Measurements from ENCODE around the gene MTFMT.
"Not testable (repeated sequence)": the region's sequence is repeated elsewhere in the genome, so short reads cannot be mapped to it uniquely, and the experiment has no call there.

MTFMT gene

GRCh38 chr15:65020419-65020818 lies 9.0 kb downstream of the MTFMT start:
- Histone ChIP-seq H2AFZ (ENCODE audit: low read depth) (no peak overlapping the region), H3K4me1 (ENCODE audit: low read depth, poor library complexity, severe bottlenecking) (no peaks in the 10 kb centered on the region), H3K27me3 (ENCODE audit: insufficient read depth, low read depth) (no peaks in the 10 kb centered on the region), H3K36me3 (ENCODE audit: insufficient read depth) (no peaks in the 10 kb centered on the region; the same call in 1 of the 2 replicates), H3K4me2 (no peak overlapping the region), H4K20me1 (ENCODE audit: insufficient read depth) (no peaks in the 10 kb centered on the region), H3K4me3 (IDR thresholded peaks at IDR 0.05; ENCODE audit: insufficient read depth, low read depth, low read length) (no peak overlapping the region), H3K27ac (no peak overlapping the region), H3K9ac (no peak overlapping the region), H3K79me2 (ENCODE audit: insufficient read depth, low read depth) (no peaks in the 10 kb centered on the region)
- no peak for TF ChIP-seq CTCF (conservative IDR thresholded peaks at IDR 0.05; ENCODE audit: low read depth, low read length)

GRCh38 chr15:65011198-65011597 lies 18.2 kb downstream of the MTFMT start:
- not testable (repeated sequence) for H3K9ac ChIP-seq; H3K4me3 ChIP-seq (IDR thresholded peaks at IDR 0.05; ENCODE audit: insufficient read depth, low read depth, low read length); H3K79me2 ChIP-seq (ENCODE audit: insufficient read depth, low read depth); H2AFZ ChIP-seq (ENCODE audit: low read depth); H3K27ac ChIP-seq; H4K20me1 ChIP-seq (ENCODE audit: insufficient read depth); H3K27me3 ChIP-seq (ENCODE audit: insufficient read depth, low read depth); H3K4me2 ChIP-seq; H3K36me3 ChIP-seq (ENCODE audit: insufficient read depth); H3K4me1 ChIP-seq (ENCODE audit: low read depth, poor library complexity, severe bottlenecking)

- H3K27ac ChIP-seq = no peak overlapping the region
- no peaks in the 10 kb centered on the region for H4K20me1 ChIP-seq (ENCODE audit: insufficient read depth)
- H3K4me1 ChIP-seq (ENCODE audit: low read depth, poor library complexity, severe bottlenecking) = peaks cover 19% of the 10 kb centered on the region
- H3K27me3 ChIP-seq (ENCODE audit: insufficient read depth, low read depth) = no peaks in the 10 kb centered on the region
- no peak overlapping the region for H3K4me3 ChIP-seq (IDR thresholded peaks at IDR 0.05; ENCODE audit: insufficient read depth, low read depth, low read length)
- no peak overlapping the region for H3K9ac ChIP-seq
- no peak for TF ChIP-seq CTCF (conservative IDR thresholded peaks at IDR 0.05; ENCODE audit: low read depth, low read length)
- H3K79me2 ChIP-seq (ENCODE audit: insufficient read depth, low read depth) = no peaks in the 10 kb centered on the region
- no peaks in the 10 kb centered on the region for H3K36me3 ChIP-seq (ENCODE audit: insufficient read depth)
- H3K4me2 ChIP-seq = no peak overlapping the region
- H2AFZ ChIP-seq (ENCODE audit: low read depth) = no peak overlapping the region
Measured at GRCh38 chr15:65008983-65009382, 20.5 kb downstream of the MTFMT start.

GRCh38 chr15:65006876-65007275 lies 22.6 kb downstream of the MTFMT start:
- no peak overlapping the region for H3K27ac ChIP-seq
- H3K9ac ChIP-seq = no peak overlapping the region
- H3K4me2 ChIP-seq = no peak overlapping the region
- H3K79me2 ChIP-seq (ENCODE audit: insufficient read depth, low read depth) = no peaks in the 10 kb centered on the region
- peaks cover 19% of the 10 kb centered on the region for H3K4me1 ChIP-seq (ENCODE audit: low read depth, poor library complexity, severe bottlenecking)
- H4K20me1 ChIP-seq (ENCODE audit: insufficient read depth) = no peaks in the 10 kb centered on the region
- TF ChIP-seq CTCF (conservative IDR thresholded peaks at IDR 0.05; ENCODE audit: low read depth, low read length) = no peak
- H3K27me3 ChIP-seq (ENCODE audit: insufficient read depth, low read depth) = no peaks in the 10 kb centered on the region
- H3K36me3 ChIP-seq (ENCODE audit: insufficient read depth) = no peaks in the 10 kb centered on the region
- H3K4me3 ChIP-seq (IDR thresholded peaks at IDR 0.05; ENCODE audit: insufficient read depth, low read depth, low read length) = no peak overlapping the region
- H2AFZ ChIP-seq (ENCODE audit: low read depth) = no peak overlapping the region

GRCh38 chr15:65004993-65005392 lies 24.4 kb downstream of the MTFMT start:
- Histone ChIP-seq H3K27ac (no peak overlapping the region), H3K4me1 (ENCODE audit: low read depth, poor library complexity, severe bottlenecking) (peaks cover 19% of the 10 kb centered on the region), H3K4me2 (peak overlapping the region; percentile 5; the same call in 1 of the 2 replicates), H3K9ac (no peak overlapping the region), H3K4me3 (IDR thresholded peaks at IDR 0.05; ENCODE audit: insufficient read depth, low read depth, low read length) (no peak overlapping the region), H2AFZ (ENCODE audit: low read depth) (no peak overlapping the region), H3K79me2 (ENCODE audit: insufficient read depth, low read depth) (no peaks in the 10 kb centered on the region), H3K27me3 (ENCODE audit: insufficient read depth, low read depth) (no peaks in the 10 kb centered on the region), H3K36me3 (ENCODE audit: insufficient read depth) (no peaks in the 10 kb centered on the region), H4K20me1 (ENCODE audit: insufficient read depth) (no peaks in the 10 kb centered on the region)
- no peak for TF ChIP-seq CTCF (conservative IDR thresholded peaks at IDR 0.05; ENCODE audit: low read depth, low read length)
